ENCODE data around the gene RAB37.

The RAB37 gene

GRCh38 chr17:74697515-74697914, 39.5 kb upstream of the RAB37 start:
- H3K4me3 ChIP-seq (ENCODE audit: control insufficient read depth, low read depth, low read length), result no peak overlapping the region
- no peak for DNase-seq (ENCODE audit: low read depth)
- no peak for TF ChIP-seq CTCF (conservative IDR thresholded peaks at IDR 0.05; ENCODE audit: control insufficient read depth, insufficient read depth, low read depth, low read length)

GRCh38 chr17:74698069-74698468, 39.0 kb upstream of the RAB37 start:
- no peak for TF ChIP-seq CTCF (conservative IDR thresholded peaks at IDR 0.05; ENCODE audit: control insufficient read depth, insufficient read depth, low read depth, low read length)
- DNase-seq (ENCODE audit: low read depth), result no peak
- no peak overlapping the region for H3K4me3 ChIP-seq (ENCODE audit: control insufficient read depth, low read depth, low read length)

- no peak overlapping the region for H3K4me3 ChIP-seq (ENCODE audit: control insufficient read depth, low read depth, low read length)
- DNase-seq (ENCODE audit: low read depth), result no peak
- no peak for TF ChIP-seq CTCF (conservative IDR thresholded peaks at IDR 0.05; ENCODE audit: control insufficient read depth, insufficient read depth, low read depth, low read length)
These were observed 37.8 kb upstream of the RAB37 start for GRCh38 chr17:74699236-74699635.

- no peak for DNase-seq (ENCODE audit: low read depth)
- no peak overlapping the region for H3K4me3 ChIP-seq (ENCODE audit: control insufficient read depth, low read depth, low read length)
- no peak for TF ChIP-seq CTCF (conservative IDR thresholded peaks at IDR 0.05; ENCODE audit: control insufficient read depth, insufficient read depth, low read depth, low read length)
These were observed 34.8 kb upstream of the RAB37 start for GRCh38 chr17:74702116-74702871.

DNA sequence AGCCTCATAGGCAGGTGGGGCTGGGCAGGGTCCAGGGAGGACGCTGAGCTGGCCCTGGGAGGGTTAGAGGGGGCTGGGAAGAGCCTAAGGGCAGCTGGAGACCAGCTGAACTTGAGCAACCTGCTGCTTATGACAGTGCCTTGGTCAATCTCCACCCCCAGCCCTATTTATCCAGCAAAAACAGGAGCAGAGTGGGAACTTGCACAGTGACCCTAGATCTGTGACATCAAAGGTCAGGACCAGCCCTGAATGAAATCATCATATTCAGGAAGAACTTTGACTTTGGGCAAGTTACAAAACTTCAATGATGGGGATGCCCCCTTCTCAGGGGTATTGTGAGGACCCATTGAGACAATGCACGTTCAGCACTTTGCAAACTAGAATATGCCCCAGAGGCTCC, 33.7 kb upstream of the RAB37 start:
- TF ChIP-seq CTCF (conservative IDR thresholded peaks at IDR 0.05; ENCODE audit: control insufficient read depth, insufficient read depth, low read depth, low read length), result no peak
- no peak for DNase-seq (ENCODE audit: low read depth)
- no peak overlapping the region for H3K4me3 ChIP-seq (ENCODE audit: control insufficient read depth, low read depth, low read length)

GRCh38 chr17:74704544-74704943, 32.5 kb upstream of the RAB37 start:
- no peak overlapping the region for H3K4me3 ChIP-seq (ENCODE audit: control insufficient read depth, low read depth, low read length)
- no peak for TF ChIP-seq CTCF (conservative IDR thresholded peaks at IDR 0.05; ENCODE audit: control insufficient read depth, insufficient read depth, low read depth, low read length)
- DNase-seq (ENCODE audit: low read depth), result no peak

All from fibroblast of mammary gland (primary cell).